Endodermal cell (in vitro differentiated cells): ENCODE measurements around the gene EED. TPM values are rescaled to one million over a fixed set of nuclear protein-coding genes. Genes with fewer than 3 reads are reported as not detected.

Experiments used
- DNase-seq: peaks from one replicate; pipeline ENCODE4 v3.0.0-alpha.2; 2017
- H3K27ac ChIP-seq: 2 replicates; pipeline ENCODE4 v1.5.1; 2013; ENCODE audit warnings: mild to moderate bottlenecking, low read depth, low read length, moderate library complexity
- H3K27me3 ChIP-seq: 2 replicates; pipeline ENCODE4 v1.6.1; 2013; ENCODE audit warnings: mild to moderate bottlenecking, low read length, moderate library complexity; ENCODE audit not compliant: insufficient read depth, control insufficient read depth, poor library complexity, severe bottlenecking
- H3K36me3 ChIP-seq: 2 replicates; pipeline ENCODE4 v1.7.0; 2013; ENCODE audit warnings: mild to moderate bottlenecking, low read length, moderate library complexity; ENCODE audit not compliant: control insufficient read depth, insufficient read depth
- H3K4me1 ChIP-seq: one replicate; pipeline ENCODE4 v1.7.0; 2013; ENCODE audit warnings: low read length; ENCODE audit not compliant: control insufficient read depth, insufficient read depth
- H3K4me3 ChIP-seq: 2 replicates; pipeline ENCODE4 v1.5.1; 2013; ENCODE audit warnings: mild to moderate bottlenecking, low read length, moderate library complexity
- H3K9ac ChIP-seq: 2 replicates; pipeline ENCODE4 v1.6.1; 2013; ENCODE audit warnings: mild to moderate bottlenecking, low read length, moderate library complexity; ENCODE audit not compliant: poor library complexity, severe bottlenecking; ENCODE audit errors: extremely low read depth
- H3K9me3 ChIP-seq: 2 replicates; pipeline ENCODE4 v1.6.1; 2013; ENCODE audit warnings: mild to moderate bottlenecking, low read length, moderate library complexity; ENCODE audit not compliant: control insufficient read depth
- H3K27ac Mint-ChIP-seq: 2 replicates; pipeline ENCODE4 v1.8.0; 2020; ENCODE audit warnings: mixed read lengths
- H3K27me3 Mint-ChIP-seq: 2 replicates; pipeline ENCODE4 v1.8.0; 2021; ENCODE audit warnings: mild to moderate bottlenecking, mixed read lengths; ENCODE audit not compliant: insufficient read depth
- H3K36me3 Mint-ChIP-seq: 2 replicates; pipeline ENCODE4 v1.8.0; 2020; ENCODE audit warnings: low read depth, mixed read lengths
- H3K4me1 Mint-ChIP-seq: 2 replicates; pipeline ENCODE4 v1.8.0; 2020; ENCODE audit warnings: mixed read lengths
- H3K4me3 Mint-ChIP-seq: 2 replicates; pipeline ENCODE4 v1.8.0; 2020; ENCODE audit warnings: mild to moderate bottlenecking, moderate library complexity, mixed read lengths
- H3K9me3 Mint-ChIP-seq: 2 replicates; pipeline ENCODE4 v1.8.0; 2020; ENCODE audit warnings: mild to moderate bottlenecking, mixed read lengths
- CTCF ChIP-seq: fragments of 200-600 bp; sonication (generic); conservative IDR thresholded peaks from 2 replicates; pipeline ENCODE4 v1.5.0; 2021; ENCODE audit warnings: antibody characterized with exemption, mild to moderate bottlenecking
- WGBS, 2 experiments: methylation state at CpG; one replicate each; pipeline versions ENCODE4 v1.1.5 to v1.1.7; 2013; ENCODE audit warnings: missing lambda C conversion rate in 2 of 2, mixed read lengths in 1 of 2; ENCODE audit not compliant: insufficient coverage in 1 of 2, insufficient read length in 1 of 2; 5-methylcytosine and 5-hydroxymethylcytosine counted together
- total RNA-seq, 2 donors: library from RNA; stranded (reverse); fragmentation: NEBNext Ultra II Directional in 1 of 2; extraction: Animal tissue kit (Norgen Biotek cat#: 25700) in 1 of 2; gene quantifications; 2 replicates in 1 of 2; 3 replicates in 1 of 2; pipeline ENCODE4 v1.2.1, GENCODE V29; 2021

EED gene
- total RNA-seq, 2 donors from 2014 or later, result 29.2 to 39.2 TPM

- Mint-ChIP-seq H3K27ac (no peak overlapping the region), H3K36me3 (peaks cover 40% of the 10 kb centered on the region), H3K27me3 (no peaks in the 10 kb centered on the region), H3K4me3 (no peak overlapping the region), H3K4me1 (no peaks in the 10 kb centered on the region), H3K9me3 (no peaks in the 10 kb centered on the region)
- Histone ChIP-seq H3K9ac (no peak overlapping the region), H3K27ac (no peak overlapping the region), H3K9me3 (no peaks in the 10 kb centered on the region), H3K27me3 (no peaks in the 10 kb centered on the region), H3K4me1 (no peaks in the 10 kb centered on the region), H3K4me3 (no peak overlapping the region), H3K36me3 (peaks cover 59% of the 10 kb centered on the region)
- no peak for TF ChIP-seq CTCF
- 58 to 63% methylated on average over 6 of the region's 6 CpGs for WGBS, 2 experiments
- no peak for DNase-seq
Observed at GRCh38 chr11:86256608-86257007, 12.1 kb downstream of the EED start.

GRCh38 chr11:86257446-86257845 is 12.9 kb downstream of the EED start:
- H3K4me1 Mint-ChIP-seq, result no peaks in the 10 kb centered on the region
- H3K9me3 Mint-ChIP-seq, result peaks cover 1% of the 10 kb centered on the region

GRCh38 chr11:86259730-86260129 is 15.2 kb downstream of the EED start:
- H3K27ac Mint-ChIP-seq, result no peak overlapping the region
- peaks cover 69% of the 10 kb centered on the region for H3K36me3 ChIP-seq
- WGBS, 2 experiments, result 94% methylated on average over 1 of the region's 1 CpG; no CpG with 5 or more reads in 1 of the 2 experiments
- no peaks in the 10 kb centered on the region for H3K27me3 Mint-ChIP-seq
- H3K9me3 Mint-ChIP-seq, result peaks cover 2% of the 10 kb centered on the region
- no peak overlapping the region for H3K4me3 ChIP-seq
- H3K27ac ChIP-seq, result no peak overlapping the region
- no peak for TF ChIP-seq CTCF
- peaks cover 2% of the 10 kb centered on the region for H3K4me1 Mint-ChIP-seq
- H3K4me1 ChIP-seq, result no peaks in the 10 kb centered on the region
- no peak overlapping the region for H3K4me3 Mint-ChIP-seq
- peaks cover 9% of the 10 kb centered on the region for H3K9me3 ChIP-seq
- no peak overlapping the region for H3K9ac ChIP-seq
- no peaks in the 10 kb centered on the region for H3K27me3 ChIP-seq
- DNase-seq, result no peak
- H3K36me3 Mint-ChIP-seq, result peaks cover 59% of the 10 kb centered on the region

More at GRCh38 chr11:86257446-86257845, 12.9 kb downstream of the EED start:
- Histone ChIP-seq H3K4me3 (no peak overlapping the region), H3K9me3 (no peaks in the 10 kb centered on the region), H3K36me3 (peaks cover 59% of the 10 kb centered on the region), H3K27ac (no peak overlapping the region), H3K9ac (no peak overlapping the region), H3K4me1 (no peaks in the 10 kb centered on the region), H3K27me3 (no peaks in the 10 kb centered on the region)
- no peak for DNase-seq
- no peak overlapping the region for H3K27ac Mint-ChIP-seq
- no peak for TF ChIP-seq CTCF
- no peak overlapping the region for H3K4me3 Mint-ChIP-seq
- H3K36me3 Mint-ChIP-seq, result peaks cover 48% of the 10 kb centered on the region
- no peaks in the 10 kb centered on the region for H3K27me3 Mint-ChIP-seq
